ENCODE results near the gene PTPRH. TPM values are rescaled to one million over a fixed set of nuclear protein-coding genes. Genes with fewer than 3 reads are reported as not detected.

Gene PTPRH
- polyA plus RNA-seq, 5 donors, result 0.15 to 0.30 (median 0.27) TPM

DNA sequence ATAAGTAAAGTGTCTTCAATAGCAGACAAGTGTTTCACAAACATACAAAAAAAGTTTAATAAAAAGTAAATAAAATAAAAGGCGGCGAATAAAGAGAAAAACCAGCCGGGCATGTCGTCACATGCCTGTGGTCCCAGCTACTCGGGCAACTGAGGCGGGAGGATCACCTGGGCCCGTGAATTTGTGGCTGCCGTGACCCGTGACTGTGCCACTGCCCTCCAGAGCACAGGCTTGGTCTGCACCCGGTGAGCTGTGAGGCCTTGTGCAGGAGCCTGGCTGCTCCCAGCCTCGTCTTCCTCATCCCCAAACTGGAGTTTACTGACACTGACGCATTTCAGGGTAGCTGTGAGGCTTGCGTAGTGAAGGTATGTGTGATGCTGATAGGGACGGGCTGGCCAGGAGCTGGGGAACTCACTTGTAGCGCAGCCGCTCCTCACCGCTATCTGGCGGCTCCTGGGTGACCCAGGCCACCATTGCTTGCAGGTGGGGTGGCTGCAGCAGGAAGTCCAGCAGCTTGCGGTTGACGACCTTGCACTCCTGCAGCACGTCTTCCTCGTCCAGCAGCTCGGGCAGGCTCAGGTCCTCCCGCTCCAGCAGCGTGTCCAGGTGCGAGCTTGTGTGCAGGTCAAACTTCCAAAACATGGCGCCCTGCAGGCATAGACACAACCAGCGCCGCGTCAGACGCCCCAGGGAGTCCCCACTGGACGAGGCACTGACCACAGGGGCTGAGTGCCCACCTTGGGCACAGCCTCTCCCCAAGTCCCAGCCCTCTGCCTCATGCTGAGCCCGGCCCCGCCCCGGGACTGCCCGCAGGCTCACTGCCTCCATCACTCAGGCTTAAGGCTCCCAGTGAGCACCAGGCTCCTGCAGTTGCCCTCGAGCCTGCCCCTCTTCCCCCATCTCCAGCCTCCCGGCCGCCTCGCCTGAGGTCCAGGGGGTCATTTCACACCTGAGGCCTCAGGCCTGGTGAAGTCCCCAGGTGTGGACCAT is 37.5 kb upstream of the PTPRH start:
- DNase-seq, result no peak

DNA sequence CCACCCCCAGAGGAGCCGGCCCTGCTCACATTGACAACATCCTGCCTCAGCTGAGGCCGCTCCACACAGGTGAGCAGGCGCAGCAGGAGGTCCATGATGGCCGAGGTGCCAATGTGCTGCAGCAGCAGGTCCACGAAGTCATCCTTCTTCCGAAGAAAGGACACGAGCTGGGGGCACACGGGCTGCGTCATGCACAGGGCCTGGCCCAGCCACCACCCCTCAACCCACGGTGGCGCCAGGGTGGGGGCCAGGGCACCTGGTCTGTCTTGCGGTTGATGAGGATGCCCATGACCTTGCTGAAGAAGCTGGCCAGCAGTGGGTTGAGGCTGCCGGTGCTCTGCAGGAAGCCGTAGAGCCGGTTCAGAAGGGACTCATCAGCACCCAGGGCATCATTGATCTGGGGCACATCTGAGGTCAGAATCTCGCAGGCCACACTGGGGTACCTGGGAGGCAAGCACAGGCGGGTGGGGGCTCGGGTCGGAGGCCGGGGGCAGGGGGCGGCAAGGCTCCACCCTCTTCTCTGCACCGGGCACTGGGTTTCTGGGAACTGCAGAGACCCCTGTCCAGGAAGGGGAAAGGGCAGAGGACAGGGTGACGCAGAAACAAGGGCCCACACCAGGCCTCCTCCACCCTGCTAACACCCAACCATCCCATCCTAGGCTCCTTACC is 36.1 kb upstream of the PTPRH start:
- no peak for DNase-seq

DNA sequence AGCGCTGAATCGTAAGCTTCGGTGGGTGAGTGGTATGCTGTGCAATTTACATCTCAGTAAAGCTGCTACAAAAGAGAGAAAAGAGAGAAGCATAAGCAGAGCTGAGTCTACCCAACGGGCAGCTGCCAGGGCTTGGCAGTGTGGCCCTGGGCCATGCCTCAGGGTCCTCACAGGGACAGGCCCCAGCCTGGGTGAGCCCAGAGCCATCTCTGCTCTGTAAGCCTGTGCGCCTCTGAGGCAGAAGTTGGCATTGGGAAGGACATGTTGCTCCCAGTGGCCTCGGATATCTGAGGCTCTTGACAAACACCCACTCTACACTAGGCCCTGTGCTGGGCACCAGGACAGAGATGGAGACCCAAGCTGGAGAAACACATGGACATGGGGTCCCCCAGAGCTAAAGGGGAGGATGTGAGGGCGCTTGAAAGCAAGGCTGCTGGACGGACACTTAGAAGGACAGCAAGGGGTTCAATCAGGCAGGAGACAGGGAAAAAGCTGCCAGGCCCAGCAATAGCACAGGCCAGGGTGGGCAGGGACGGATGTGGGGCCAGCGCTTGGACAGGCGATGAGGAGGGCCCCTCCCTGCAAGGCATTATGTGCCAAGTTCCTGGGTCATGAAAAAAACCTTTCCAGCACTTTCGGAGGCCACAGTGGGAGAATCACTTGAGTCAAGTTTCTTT is 34.8 kb upstream of the PTPRH start:
- DNase-seq, result no peak

DNA sequence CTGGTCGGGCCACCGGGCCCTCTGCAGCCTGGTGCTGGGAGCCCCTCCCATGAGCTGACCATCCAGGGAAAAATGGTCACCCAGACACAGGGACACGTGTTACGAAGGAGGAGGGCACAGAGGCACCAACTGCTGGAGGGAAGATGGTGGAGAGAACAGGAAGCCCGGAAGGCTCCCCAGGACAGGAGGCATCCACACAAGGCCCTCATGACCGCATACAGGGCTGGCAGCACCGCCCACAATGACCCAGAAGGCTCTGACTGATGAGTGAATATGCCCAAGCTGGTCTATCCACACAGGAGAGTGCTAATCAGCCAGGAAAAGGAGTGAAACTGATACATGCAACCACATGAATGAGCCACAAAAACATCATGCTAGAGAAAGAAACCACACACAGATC is 33.2 kb upstream of the PTPRH start:
- DNase-seq, result no peak

DNA sequence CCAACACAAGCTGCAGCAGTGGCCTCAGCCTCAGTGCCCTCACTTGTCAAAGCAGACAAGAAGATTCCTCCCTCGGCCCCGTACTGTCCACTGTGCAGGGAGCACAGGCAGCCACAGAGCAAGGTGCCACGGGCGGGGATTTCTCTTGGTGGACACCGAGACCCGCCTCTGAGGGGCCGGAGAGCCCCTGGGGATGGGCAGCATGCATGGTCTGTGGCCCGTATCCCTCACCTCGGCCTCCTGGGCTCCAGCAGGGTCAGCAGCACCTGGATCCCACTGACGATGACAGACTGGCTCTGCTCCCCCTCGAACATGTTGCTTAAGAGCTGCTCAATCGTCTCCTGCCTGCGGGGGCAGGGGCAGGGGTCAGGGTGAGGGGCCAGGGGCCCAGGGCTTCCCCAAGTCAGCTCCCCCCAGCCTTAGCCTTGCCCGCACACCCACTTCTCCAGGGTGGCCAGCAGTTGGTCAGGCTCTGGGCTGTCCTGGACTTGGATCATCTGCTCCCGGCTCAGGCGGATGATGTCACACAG is 32.7 kb upstream of the PTPRH start:
- no peak for DNase-seq

DNA sequence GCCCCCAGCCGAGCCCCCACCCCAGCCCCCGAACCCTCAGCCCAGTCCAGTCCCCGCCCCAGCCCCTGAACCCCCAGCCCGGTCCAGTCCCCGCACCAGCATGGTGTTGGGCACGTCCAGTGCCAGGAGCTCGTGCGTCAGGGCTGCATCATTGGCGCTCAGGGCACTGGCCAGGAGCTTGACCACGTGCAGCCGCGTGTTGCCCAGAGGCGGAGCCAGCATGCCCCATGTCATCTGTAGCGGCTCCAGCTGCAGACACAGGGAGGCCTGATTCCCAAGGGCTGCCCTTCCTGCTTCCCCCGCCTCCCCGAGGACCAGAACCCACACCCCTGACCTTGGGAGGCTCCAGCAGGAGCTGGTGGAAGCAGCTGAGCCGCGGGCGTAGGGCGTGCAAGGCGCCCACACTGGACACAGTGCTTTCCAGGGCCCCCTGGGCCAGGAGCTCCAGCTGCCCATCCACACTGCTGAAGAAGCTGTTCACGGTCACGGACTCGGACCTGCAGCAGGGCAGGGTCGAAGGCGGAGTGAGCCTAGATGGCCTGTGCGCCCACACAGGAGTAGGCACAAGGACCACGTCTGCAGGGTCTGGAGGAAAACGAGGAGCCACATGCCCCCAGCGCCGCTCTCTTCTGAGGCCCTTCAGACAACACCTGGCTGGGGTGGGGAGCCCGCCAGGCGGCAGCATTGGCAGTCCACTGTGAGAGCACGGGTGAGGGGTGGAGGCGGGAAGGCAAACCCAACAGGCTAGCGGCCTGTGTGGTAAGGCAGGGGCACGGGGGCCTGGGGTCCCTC is 32.0 kb upstream of the PTPRH start:
- no peak for DNase-seq

DNA sequence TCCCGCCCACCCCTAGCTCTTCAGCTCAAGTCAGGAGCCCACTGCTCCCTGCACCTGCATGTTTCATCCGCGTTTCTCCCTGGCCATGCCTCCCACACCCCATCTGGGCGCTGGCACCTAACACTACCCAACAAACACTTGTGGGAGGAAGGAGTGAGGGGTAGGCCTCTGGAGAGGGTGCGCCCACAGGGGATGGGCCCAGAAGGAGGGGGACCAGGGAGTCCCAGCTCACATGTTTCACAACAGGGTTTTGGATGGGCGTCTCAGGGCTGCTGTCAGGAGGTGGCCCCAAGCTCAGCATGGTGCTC is 31.4 kb upstream of the PTPRH start:
- DNase-seq, result no peak

DNA sequence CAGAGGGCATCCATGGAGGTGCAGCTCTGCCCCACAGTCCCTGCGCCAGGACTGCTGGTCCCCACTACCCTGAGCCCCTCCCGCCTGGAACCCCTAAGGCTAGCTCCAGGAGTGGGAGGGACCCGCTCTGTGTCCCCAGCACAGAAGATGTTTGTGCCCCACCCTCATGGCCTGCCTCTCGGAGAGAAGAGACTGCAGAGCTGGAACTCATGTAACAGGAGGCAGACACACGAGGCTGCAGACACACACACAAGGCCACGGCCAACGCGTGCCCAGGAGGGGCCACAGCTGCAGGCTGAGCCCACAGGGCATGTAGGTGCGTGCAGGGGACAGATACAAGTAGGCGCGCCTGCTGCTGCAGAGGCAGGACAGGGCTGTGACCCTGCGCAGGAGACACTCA is 29.7 kb upstream of the PTPRH start:
- no peak for DNase-seq

DNA sequence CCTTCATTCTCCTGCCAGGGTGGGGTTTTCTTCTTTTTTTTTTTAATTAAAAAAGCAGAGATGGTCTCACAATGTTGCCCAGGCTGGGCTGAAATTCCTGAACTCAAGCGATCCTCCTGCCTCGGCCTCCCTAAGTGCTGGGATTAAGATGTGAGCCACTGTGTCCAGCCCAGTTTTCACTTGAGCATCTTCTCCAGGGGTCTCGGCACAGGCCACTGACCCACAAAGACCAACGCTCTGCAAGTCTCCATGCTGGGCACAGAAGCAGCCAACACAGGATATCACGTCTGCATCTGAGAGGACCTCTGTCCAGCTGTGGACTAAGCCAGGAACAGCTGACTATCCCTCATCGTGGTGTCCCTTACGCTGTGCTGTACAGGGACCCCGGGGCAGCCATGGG is 28.7 kb upstream of the PTPRH start:
- DNase-seq, result no peak

DNA sequence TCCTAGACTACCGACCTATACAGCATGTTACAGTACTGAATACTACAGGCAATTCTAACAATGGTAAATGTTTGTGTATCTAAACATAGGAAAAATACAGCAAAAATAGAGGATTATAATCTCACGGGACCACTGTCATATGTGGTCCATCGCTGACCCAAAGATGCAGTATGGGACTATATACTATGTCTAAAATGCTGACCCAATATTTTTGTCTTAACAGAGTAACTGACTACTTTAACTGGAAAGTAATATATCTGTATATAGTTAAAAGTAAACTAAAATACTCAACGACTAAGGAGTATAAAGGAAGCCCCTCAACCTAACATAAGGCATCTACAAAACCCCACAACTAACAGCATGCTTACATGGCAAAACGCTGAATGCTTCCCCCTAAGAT is 23.7 kb upstream of the PTPRH start:
- no peak for DNase-seq

DNA sequence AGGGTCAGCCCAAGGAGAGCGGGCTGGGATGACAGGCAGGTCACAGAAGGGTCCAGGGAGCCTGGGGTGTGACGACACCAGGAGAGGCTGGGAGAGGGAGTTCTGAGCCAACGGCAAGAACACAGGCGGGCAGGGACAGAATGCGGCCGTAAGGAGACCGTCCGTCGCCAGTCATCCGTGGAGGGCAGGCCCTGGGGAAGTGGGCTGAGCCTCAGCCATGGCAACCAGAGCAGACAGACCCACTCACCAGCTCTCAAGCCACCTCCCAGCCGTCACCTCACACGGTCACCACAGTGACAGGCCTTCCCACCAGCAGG is 22.9 kb upstream of the PTPRH start:
- no peak for DNase-seq

DNA sequence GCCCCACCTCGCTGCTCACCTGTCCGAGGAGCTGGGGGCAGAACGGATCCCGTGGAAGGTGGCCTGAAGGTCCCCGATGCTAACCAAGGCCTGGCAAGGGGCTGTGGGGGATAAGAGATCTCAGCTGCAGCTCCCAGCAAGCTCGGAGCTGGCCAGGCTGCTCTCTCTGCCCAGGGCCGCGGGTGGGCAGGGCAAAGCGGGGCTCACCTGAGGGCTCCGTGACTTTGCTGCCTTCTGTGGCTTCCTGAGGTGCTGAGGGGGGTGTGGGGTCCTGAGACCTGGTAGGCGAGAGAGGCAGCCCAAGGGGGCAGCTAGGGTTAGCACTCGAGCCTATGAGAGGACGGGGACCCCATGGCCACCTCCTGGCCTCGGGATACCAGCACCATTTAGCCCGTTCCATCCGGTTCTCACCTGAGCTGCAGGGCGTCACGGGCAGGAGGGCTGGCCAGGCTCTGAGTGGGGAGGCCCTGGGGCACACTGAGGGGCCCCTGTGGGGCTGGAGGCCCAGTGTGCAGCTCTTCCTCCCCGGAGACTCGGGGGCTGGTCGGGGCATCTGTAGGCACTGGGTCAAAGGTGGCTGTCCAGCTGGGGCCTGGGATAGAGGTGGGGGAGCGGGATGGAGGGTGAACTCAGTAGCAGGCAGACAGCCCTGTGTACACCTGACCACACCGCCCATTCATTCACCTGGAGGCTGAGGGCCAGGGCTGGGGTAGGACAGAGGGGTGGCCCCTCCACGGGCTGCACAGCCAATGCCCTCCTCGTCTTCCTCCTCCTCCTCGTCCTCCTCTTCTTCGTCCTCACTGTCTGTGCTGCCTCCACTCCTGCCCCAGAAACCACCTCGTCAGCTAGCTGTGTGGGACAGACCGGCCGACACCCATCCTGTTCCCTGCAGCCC is 22.3 kb upstream of the PTPRH start:
- no peak for DNase-seq

DNA sequence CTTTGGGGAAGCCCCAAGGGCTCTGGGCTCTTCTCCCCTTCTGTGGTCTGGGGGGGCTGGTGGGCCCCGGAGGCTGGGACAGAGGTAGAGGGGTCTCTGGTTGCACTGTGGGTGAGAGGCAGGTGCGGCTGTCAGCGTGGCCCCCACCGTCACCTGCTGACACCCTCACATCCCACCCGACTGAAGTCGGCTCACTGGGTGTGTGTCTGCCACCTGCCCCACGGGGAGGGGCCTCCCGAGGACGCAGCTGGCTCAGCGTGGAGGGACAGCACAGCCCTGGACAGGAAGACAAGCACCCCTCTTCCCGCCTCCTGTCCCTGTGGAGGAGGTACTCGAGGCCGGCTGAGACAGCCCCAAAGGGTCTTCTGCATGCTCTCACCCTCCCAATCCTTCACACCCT is 21.5 kb upstream of the PTPRH start:
- no peak for DNase-seq

DNA sequence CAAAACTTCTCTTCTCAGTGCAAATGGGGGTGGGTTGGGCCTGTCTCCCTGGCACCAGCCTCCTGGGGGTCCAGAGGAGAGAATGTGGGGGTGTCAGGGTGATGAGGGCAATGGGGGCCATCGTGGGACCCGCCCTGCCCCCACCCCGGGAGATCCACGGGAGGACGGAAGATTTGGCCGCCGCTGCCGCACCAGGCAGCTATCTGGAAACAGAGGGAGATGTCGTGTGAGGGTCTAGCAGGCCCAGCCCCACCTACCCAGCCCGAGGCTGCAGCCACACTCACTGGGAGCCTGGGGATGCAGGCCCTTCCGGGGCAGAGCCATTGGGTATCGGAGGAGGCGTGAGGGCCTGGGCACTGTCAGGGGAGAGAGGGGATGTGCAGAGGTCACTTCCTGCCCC is 21.0 kb upstream of the PTPRH start:
- DNase-seq, result no peak

DNA sequence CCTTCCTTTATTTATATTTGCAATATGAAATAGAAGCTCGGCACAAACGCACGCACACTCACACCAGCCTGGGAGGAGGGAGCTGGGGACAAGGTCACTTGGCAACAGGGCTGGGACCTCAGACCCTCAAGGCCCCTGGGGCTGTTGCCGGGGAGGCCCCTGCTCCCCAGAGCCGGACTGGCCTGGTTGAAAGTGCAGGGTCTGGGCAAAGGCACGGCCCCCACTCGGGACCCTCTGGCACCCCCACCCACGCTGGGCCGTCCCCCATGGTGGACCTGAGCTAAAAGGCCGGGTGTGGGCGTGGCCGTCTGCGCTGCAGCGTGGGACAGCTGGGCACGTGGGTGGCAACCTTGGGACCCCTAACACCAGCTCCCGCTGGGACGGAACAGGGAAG is 20.5 kb upstream of the PTPRH start:
- no peak for DNase-seq

DNA sequence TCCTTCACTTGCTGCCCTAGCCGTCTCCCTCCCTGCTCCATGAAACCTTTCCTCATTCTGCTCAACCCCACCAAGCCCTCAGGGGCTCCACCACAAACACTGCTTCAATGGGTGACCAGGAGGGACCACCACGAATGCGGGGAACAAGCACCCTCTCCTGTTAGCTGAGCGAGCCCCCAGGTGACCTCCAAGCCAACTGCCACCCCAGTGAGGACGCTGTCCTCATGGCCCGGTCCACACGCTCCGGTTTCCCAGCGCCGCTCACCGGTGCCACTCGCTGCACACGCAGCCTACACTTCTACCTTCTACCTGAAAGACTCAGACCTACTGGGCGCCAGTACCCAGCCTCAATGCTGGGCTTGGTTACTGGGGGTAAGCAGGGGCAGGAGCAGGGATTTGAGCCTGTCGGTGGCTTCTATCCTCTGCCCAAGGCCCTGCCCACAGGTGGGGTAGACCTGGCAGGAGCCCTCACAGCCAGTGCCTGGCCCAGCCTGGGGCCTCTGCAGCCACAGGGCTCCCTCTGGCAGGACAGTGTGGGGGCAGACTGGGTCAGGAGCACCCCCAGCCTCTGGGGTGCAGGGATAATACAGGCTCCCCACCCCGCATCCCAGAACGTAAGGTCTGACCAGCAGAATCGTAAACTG is 20.0 kb upstream of the PTPRH start:
- DNase-seq, result no peak

DNA sequence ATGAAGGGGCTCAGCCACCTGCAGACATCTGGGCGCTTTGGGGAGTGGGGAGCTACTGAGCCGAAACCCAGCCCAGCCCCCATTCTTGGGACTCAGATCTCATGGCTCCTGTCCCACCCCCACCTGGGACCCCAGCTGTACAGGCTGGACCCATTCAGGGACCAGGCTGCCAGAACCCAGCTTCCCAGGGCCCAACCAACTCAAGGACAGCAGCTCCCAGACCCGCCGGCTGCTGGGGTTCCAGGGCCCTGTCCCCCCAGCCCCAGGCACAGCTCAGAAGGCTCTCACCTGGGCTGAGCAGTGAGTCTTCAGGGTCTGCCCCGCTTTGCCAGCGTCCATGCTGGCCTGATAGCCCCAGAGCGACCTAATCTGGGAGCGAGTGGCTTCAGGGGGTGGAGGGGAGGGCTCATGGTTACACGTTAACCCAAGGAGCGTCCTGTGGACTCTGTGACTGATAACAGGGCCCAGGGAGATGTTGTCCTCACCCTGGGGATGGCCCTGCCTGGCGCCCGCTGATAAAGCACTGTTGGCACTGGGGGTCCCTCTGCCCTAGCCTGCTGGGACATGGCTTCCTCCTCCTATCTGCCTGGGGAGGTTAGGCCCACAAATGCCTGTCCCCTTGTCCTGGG is 19.2 kb upstream of the PTPRH start, which contains the start of gene TMEM86B:
Gene TMEM86B, minus strand, starts transcription at position 361 of the 629 bp plus-strand sequence. Its CDS starts 22 bp downstream, at position 339.
- DNase-seq, result no peak

DNA sequence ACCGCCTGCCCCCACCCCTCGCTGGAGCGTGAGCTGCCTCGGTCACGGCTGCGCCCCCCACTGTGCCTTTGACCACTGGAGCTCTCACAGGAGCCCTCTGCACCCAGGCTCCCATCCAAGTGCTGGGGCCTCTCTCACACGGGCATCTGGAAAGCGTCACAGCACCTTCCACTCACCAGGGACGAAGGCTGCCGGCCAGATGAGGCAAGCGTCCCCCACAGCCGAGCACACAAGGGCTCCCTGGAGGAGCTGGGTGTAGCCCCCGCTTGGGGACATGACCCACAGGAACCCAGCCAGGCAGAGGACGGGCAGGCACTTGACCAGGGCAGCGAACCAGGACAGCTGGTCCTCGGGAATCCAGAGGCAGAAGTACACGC is 18.7 kb upstream of the PTPRH start:
- DNase-seq, result no peak

DNA sequence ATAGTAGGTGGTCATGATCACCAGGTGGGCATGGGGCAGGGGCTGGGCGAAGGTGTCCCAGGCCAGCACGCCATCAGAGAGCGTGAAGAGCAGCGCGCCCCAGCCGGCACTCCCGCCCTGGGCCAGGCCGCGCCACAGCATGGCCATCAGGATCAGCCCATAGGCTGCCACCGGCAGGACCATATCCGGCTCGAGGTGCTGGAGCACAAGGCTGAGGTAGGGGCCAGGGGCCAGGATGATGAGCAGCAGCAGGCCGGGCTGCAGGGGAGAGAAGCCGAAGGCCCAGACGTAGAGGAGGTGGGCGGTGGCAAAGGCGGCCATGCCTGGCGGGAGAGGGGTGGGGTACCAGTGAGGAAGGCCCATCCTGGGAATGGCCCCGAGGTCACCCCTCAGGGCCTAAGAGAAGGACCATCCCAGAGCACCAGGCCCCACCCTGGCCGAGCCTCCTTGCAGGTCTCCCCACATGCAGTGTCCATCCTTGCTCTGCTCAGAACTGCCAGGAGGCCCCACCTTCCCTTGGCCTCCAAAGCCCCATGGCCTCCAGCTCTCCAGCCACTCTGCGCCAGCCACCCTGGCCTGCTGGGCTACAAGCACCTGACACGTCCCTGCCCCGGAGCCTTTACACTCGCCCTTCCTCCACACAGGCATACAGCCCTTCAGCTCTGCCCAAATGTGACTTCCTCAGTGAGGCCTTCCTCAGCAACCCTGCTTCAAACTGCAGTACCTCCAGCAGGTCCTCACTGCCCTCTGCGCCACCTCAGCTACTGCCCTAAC is 18.1 kb upstream of the PTPRH start:
- no peak for DNase-seq
